Right atrium auricular region (tissue), 2 donors: Measurements from ENCODE around the gene TMEM169. TPM values are rescaled to one million over a fixed set of nuclear protein-coding genes. Genes with fewer than 3 reads are reported as not detected.

Experiments
- DNase-seq: peaks from one replicate; pipeline ENCODE4 v3.0.0-alpha.2; 2019; ENCODE audit warnings: low spot score
- H3K27ac ChIP-seq, 2 donors: fragments of 200-600 bp; sonication (generic); 1 replicate in 1 of 2; 2 replicates in 1 of 2; pipeline ENCODE4 v1.5.1; 2016 to 2019
- H3K27me3 ChIP-seq, 2 donors: fragments of 200-600 bp; sonication (generic); one replicate each; pipeline versions ENCODE4 v1.5.1 to v1.6.0; 2017 to 2019
- H3K36me3 ChIP-seq: fragments of 200-600 bp; sonication (generic); one replicate; pipeline ENCODE4 v1.5.1; 2016
- H3K4me1 ChIP-seq, 2 donors: fragments of 200-600 bp; sonication (generic); one replicate each; pipeline versions ENCODE4 v1.5.1 to v1.6.0; 2017 to 2019
- H3K4me3 ChIP-seq, 2 donors: fragments of 200-600 bp; sonication (generic); 1 replicate in 1 of 2; 2 replicates in 1 of 2; pipeline ENCODE4 v1.5.1; 2017 to 2019; ENCODE audit warnings: mild to moderate bottlenecking in 1 of 2, moderate library complexity in 1 of 2
- H3K9me3 ChIP-seq, 2 donors: fragments of 200-600 bp; sonication (generic); one replicate each; pipeline ENCODE4 v1.5.1; 2019
- total RNA-seq, 2 donors: library from RNA; depleted of rRNA; stranded (reverse); fragments of >200 nt; gene quantifications; one replicate each; pipeline ENCODE4 v1.1.0, GENCODE V29; 2016
- TF ChIP-seq, protein P1 (sequence below), 2 donors: fragments of 200-600 bp; sonication (generic); IDR thresholded peaks; one replicate each; pipeline ENCODE4 v1.5.1; 2019; ENCODE audit warnings: antibody characterized with exemption in 2 of 2

The TMEM169 gene
- total RNA-seq, 2 donors from 2014 or later, result 0.26 to 0.94 TPM

GRCh38 chr2:216094701-216095100 lies 13.0 kb downstream of the TMEM169 start:
- Histone ChIP-seq H3K9me3 (no peaks in the 10 kb centered on the region), H3K4me3 (no peak overlapping the region), H3K27me3 (no peaks in the 10 kb centered on the region), H3K36me3 (no peaks in the 10 kb centered on the region), H3K27ac (no peak overlapping the region), H3K4me1 (no peaks in the 10 kb centered on the region)
- TF ChIP-seq, protein P1, sequence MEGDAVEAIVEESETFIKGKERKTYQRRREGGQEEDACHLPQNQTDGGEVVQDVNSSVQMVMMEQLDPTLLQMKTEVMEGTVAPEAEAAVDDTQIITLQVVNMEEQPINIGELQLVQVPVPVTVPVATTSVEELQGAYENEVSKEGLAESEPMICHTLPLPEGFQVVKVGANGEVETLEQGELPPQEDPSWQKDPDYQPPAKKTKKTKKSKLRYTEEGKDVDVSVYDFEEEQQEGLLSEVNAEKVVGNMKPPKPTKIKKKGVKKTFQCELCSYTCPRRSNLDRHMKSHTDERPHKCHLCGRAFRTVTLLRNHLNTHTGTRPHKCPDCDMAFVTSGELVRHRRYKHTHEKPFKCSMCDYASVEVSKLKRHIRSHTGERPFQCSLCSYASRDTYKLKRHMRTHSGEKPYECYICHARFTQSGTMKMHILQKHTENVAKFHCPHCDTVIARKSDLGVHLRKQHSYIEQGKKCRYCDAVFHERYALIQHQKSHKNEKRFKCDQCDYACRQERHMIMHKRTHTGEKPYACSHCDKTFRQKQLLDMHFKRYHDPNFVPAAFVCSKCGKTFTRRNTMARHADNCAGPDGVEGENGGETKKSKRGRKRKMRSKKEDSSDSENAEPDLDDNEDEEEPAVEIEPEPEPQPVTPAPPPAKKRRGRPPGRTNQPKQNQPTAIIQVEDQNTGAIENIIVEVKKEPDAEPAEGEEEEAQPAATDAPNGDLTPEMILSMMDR (IDR thresholded peaks at IDR 0.05), result no peak
- no peak for DNase-seq

DNA sequence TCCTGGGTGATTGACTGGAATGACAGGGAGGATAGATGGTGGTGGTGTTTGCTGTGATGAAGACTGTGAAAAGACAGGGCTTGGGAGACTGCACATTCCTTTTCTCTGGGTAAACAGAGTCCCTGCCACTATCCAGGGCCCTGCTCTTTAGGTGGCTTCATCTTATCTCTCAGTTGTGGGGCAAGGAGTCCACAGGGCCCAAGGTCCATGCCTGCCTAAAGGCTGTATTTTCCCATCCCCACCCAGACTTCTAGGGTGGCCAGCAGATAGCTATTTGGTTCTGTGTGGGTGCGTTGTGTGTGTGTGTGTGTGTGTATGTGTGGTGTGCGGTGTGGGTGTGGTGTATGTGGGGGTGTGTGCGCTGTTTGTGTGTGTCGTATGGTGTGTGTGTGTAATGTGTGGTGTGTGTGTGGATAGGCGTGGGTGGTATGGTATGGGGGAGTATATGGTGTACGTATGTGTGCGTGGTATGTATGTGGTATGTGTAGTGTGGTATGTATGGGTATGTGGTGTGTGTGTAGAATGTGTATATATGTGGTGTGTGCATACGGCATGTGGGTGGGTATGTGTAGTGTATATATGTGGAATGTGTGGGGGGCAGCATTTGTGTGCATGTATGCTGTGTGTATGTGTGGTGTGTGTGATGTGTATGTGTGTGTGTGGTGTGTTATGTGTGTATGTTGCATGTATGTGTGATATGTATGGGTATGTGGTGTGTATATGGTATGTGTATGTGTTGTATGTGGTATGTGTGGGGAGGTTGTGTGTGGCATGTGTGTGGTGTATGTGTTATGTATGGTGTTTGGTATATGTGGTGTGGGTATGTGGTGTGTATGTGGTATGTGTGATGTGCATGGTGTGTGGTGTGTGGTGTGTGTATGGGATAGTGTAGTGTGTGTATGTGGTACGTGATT lies 17.0 kb downstream of the TMEM169 start:
- TF ChIP-seq, protein P1 (IDR thresholded peaks at IDR 0.05), result no peak
- DNase-seq, result no peak
- Histone ChIP-seq H3K9me3 (no peaks in the 10 kb centered on the region), H3K4me3 (no peak overlapping the region), H3K4me1 (no peaks in the 10 kb centered on the region), H3K27me3 (no peaks in the 10 kb centered on the region), H3K27ac (no peak overlapping the region), H3K36me3 (no peaks in the 10 kb centered on the region)

GRCh38 chr2:216101109-216101508 lies 19.4 kb downstream of the TMEM169 start:
- H3K36me3 ChIP-seq, result no peaks in the 10 kb centered on the region
- DNase-seq, result no peak
- H3K27ac ChIP-seq, result no peak overlapping the region
- TF ChIP-seq, protein P1 (IDR thresholded peaks at IDR 0.05), result no peak
- H3K9me3 ChIP-seq, result no peaks in the 10 kb centered on the region
- H3K4me1 ChIP-seq, result no peaks in the 10 kb centered on the region
- no peaks in the 10 kb centered on the region for H3K27me3 ChIP-seq
- H3K4me3 ChIP-seq, result no peak overlapping the region

GRCh38 chr2:216103213-216103612 lies 21.5 kb downstream of the TMEM169 start:
- Histone ChIP-seq H3K27ac (no peak overlapping the region), H3K4me1 (peaks cover 0 to 3% of the 10 kb centered on the region in 2 donors), H3K4me3 (no peak overlapping the region), H3K27me3 (no peaks in the 10 kb centered on the region), H3K36me3 (no peaks in the 10 kb centered on the region), H3K9me3 (no peaks in the 10 kb centered on the region)
- TF ChIP-seq, protein P1 (IDR thresholded peaks at IDR 0.05), result no peak
- no peak for DNase-seq

DNA sequence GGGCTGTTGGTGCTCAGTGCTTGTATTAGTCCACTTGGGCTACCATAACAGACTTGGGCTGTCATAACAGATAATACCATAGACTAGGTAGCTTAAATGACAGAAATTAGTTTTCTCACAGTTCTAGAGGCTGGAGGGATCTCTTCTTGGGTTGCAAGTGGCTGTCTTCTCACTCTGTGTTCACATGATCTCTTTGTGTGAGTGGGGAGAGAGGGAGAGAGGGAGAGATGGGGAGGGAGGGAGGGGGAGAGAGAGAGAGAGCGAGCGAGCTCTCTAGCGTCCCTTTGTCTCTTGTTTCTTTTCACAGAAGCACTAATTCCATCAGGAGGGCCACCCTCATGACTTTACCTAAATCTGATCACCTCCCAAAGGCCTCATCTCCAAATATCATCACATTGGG lies 23.0 kb downstream of the TMEM169 start:
- TF ChIP-seq, protein P1 (IDR thresholded peaks at IDR 0.05), result no peak
- no peak for DNase-seq

More for the DNA sequence above, 23.0 kb downstream of the TMEM169 start:
- Histone ChIP-seq H3K27me3 (no peaks in the 10 kb centered on the region), H3K4me3 (no peak overlapping the region), H3K4me1 (peaks cover 0 to 8% of the 10 kb centered on the region in 2 donors), H3K27ac (no peak overlapping the region), H3K36me3 (no peaks in the 10 kb centered on the region), H3K9me3 (no peaks in the 10 kb centered on the region)
